Natural killer cell (primary cell): Measurements from ENCODE around the gene WDR86. TPM values are rescaled to one million over a fixed set of nuclear protein-coding genes. Genes with fewer than 3 reads are reported as not detected.

ENCODE experiments used
- total RNA-seq, 4 donors: library from RNA; stranded (reverse); fragments of 120-200 nt in 1 of 4; gene quantifications; one replicate each; pipeline versions ENCODE4 v1.2.3 to v1.2.4, GENCODE V29; 2013 to 2022

The WDR86 gene
- total RNA-seq, 3 donors from 2014 or later (not counting 1 experiment from before 2014, with no cell fraction given) = 1.6 to 4.6 (median 2.1) TPM

Other genes with a start within 250 kb of the WDR86 start
- gene GBX1, start 242.3 kb downstream of the WDR86 start, total RNA-seq = not detected
- gene ASB10, start 222.8 kb downstream of the WDR86 start, total RNA-seq = not detected
- gene H2BK1, start 199.6 kb downstream of the WDR86 start, total RNA-seq = 1 to 10 TPM in 1 of 3 donors, not detected in 2; 2.5 TPM
- 10 to 100 TPM; 12.1 to 26.1 (median 17.6) TPM for gene ABCF2, start 182.8 kb downstream of the WDR86 start, total RNA-seq
- gene CHPF2, start 177.6 kb downstream of the WDR86 start, total RNA-seq = 10 to 100 TPM; 47.0 to 51.6 (median 48.6) TPM
- 1 to 10 TPM; 3.1 to 8.7 (median 6.5) TPM for gene SMARCD3, start 161.3 kb downstream of the WDR86 start, total RNA-seq
- 100 to 1,000 TPM; 110 to 113 (median 111) TPM for gene NUB1, start 68.2 kb downstream of the WDR86 start, total RNA-seq
- gene CRYGN, start 30.1 kb upstream of the WDR86 start, total RNA-seq = not detected
- gene RHEB, start 109.9 kb upstream of the WDR86 start, total RNA-seq = 10 to 100 TPM; 51.0 to 63.3 (median 63.3) TPM